Naive thymus-derived CD4-positive, alpha-beta T cell (primary cell): ENCODE data around the gene GGA1. TPM values are rescaled to one million over a fixed set of nuclear protein-coding genes. Genes with fewer than 3 reads are reported as not detected.
A peak's percentile ranks its signal among the peaks of the same experiment; 100 is the strongest.

ENCODE experiments used
- ATAC-seq: fragments of 150-1000 bp; cut with Tn5 transposase; 2 replicates; pipeline ENCODE4 v1.10.0; 2021; ENCODE audit warnings: mild to moderate bottlenecking, moderate library complexity
- CTCF ChIA-PET: fragments of 350-600 bp; sonication (Branson Sonifier 250); formaldehyde crosslinking; loops from one replicate; lab custom pipeline; 2021; ENCODE audit warnings: antibody characterized with exemption; lab: Charles Lee
- POLR2A ChIA-PET: fragments of 350-600 bp; sonication (Branson Sonifier 250); formaldehyde crosslinking; loops from one replicate; lab custom pipeline; 2021; ENCODE audit warnings: antibody characterized with exemption, inconsistent platforms; lab: Charles Lee
- DNase-seq, 9 donors: peaks; one replicate each; pipeline versions ENCODE4 v3.0.0 to v3.0.0-alpha.2; 2020 to 2022; ENCODE audit warnings: mixed read lengths in 1 of 9
- H3K27ac ChIP-seq: one replicate; pipeline ENCODE4 v1.7.0; 2013; ENCODE audit warnings: mild to moderate bottlenecking, low read depth, low read length, moderate library complexity
- H3K27me3 ChIP-seq, 2 donors: one replicate each; pipeline ENCODE4 v1.7.0; 2013; ENCODE audit warnings: low read length in 2 of 2, mild to moderate bottlenecking in 2 of 2, moderate library complexity in 2 of 2; ENCODE audit not compliant: control insufficient read depth in 2 of 2, insufficient read depth in 2 of 2
- H3K36me3 ChIP-seq, 3 experiments: 1 replicate in 2 of 3; 2 replicates in 1 of 3; pipeline ENCODE4 v1.7.0; 2013; ENCODE audit warnings: low read length in 3 of 3, mild to moderate bottlenecking in 3 of 3, moderate library complexity in 1 of 3; ENCODE audit not compliant: insufficient read depth in 3 of 3, control insufficient read depth in 2 of 3
- H3K4me1 ChIP-seq, 2 donors: one replicate each; pipeline ENCODE4 v1.7.0; 2013; ENCODE audit warnings: low read length in 2 of 2, mild to moderate bottlenecking in 2 of 2, moderate library complexity in 1 of 2; ENCODE audit not compliant: control insufficient read depth in 2 of 2, insufficient read depth in 2 of 2
- H3K4me3 ChIP-seq: 2 replicates; pipeline ENCODE4 v1.7.0; 2013; ENCODE audit warnings: mild to moderate bottlenecking, low read length
- H3K9me3 ChIP-seq, 3 experiments: 1 replicate in 2 of 3; 2 replicates in 1 of 3; pipeline ENCODE4 v1.7.0; 2013; ENCODE audit warnings: low read length in 3 of 3; ENCODE audit not compliant: control insufficient read depth in 2 of 3
- H3K27ac Mint-ChIP-seq, 9 donors: one replicate each; pipeline ENCODE4 v1.8.0; 2020 to 2022; ENCODE audit warnings: mixed read lengths in 9 of 9, mild to moderate bottlenecking in 8 of 9, moderate library complexity in 5 of 9, inconsistent platforms in 2 of 9
- H3K27me3 Mint-ChIP-seq, 5 donors: one replicate each; pipeline ENCODE4 v1.8.0; 2021 to 2022; ENCODE audit warnings: mixed read lengths in 5 of 5, mild to moderate bottlenecking in 1 of 5
- H3K36me3 Mint-ChIP-seq, 5 donors: one replicate each; pipeline ENCODE4 v1.8.0; 2020 to 2022; ENCODE audit warnings: mixed read lengths in 5 of 5, mild to moderate bottlenecking in 3 of 5, inconsistent platforms in 1 of 5
- H3K4me1 Mint-ChIP-seq, 7 donors: one replicate each; pipeline ENCODE4 v1.8.0; 2020 to 2022; ENCODE audit warnings: mixed read lengths in 7 of 7, mild to moderate bottlenecking in 3 of 7, inconsistent platforms in 1 of 7
- H3K4me3 Mint-ChIP-seq, 10 donors: one replicate each; pipeline ENCODE4 v1.8.0; 2020 to 2022; ENCODE audit warnings: mild to moderate bottlenecking in 10 of 10, mixed read lengths in 10 of 10, moderate library complexity in 6 of 10, inconsistent platforms in 2 of 10
- H3K9me3 Mint-ChIP-seq, 11 donors: one replicate each; pipeline ENCODE4 v1.8.0; 2020 to 2022; ENCODE audit warnings: mixed read lengths in 11 of 11, mild to moderate bottlenecking in 4 of 11, inconsistent platforms in 1 of 11, moderate library complexity in 1 of 11
- intact Hi-C, 2 donors: fragments of 100-400 bp; cut with micrococcal nuclease; formaldehyde crosslinking; loops; one replicate each; pipeline ENCODE4 v1.15.1; 2023
- polyA plus RNA-seq, 2 donors: library from polyadenylated mRNA; unstranded; fragments of 300-500 nt; fragmentation: Illumina TruSeq; gene quantifications; one replicate each; pipeline ENCODE4 v1.2.3, GENCODE V29; 2021
- total RNA-seq, 6 experiments: library from RNA in 5 of 6; stranded (reverse) in 5 of 6; gene quantifications; 1 replicate in 5 of 6; 2 replicates in 1 of 6; pipeline ENCODE4 v1.2.3 and lab custom pipeline; 2021 to 2026

GGA1 gene
- total and polyA plus RNA-seq, 7 experiments from 2014 or later, result 20.8 to 124 (median 87.2) TPM

DNA sequence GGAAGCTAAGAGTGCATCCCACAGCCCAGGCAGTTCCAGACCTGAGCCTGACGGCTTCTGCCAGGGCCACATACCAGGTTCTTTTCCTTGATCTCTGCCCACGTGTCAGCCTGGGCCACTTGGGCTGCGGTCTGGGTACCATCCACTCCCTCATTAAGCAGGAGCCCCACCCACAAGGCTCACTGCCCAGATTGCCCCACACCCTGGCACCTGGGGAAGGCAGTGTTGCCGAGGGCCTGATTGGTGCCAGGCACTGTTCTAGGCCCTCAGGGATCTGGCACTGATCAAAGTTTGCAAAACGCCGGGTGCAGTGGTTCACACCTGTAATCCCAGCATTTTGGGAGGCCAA lies 15.4 kb downstream of the GGA1 start:
- H3K9me3 ChIP-seq, result no peaks in the 10 kb centered on the region
- intact Hi-C loops, result loop anchor here in 1 of 2 donors (5.0 kb wide), 1 partner anchor 343 kb away; no protein-coding TSS in a partner anchor
- no peak for DNase-seq
- Mint-ChIP-seq H3K4me1 (peaks cover 29 to 60% (median 43%) of the 10 kb centered on the region in 7 donors), H3K36me3 (peaks cover 0 to 10% (median 3%) of the 10 kb centered on the region in 5 donors), H3K27ac (peak overlapping the region in 7 of 9 donors; percentile 90 to 99 (median 94)), H3K27me3 (no peaks in the 10 kb centered on the region), H3K9me3 (no peaks in the 10 kb centered on the region), H3K4me3 (peak overlapping the region in 4 of 10 donors; percentile 53 to 71 (median 60))
- POLR2A ChIA-PET, result interaction anchor here (0.6 to 7.6 kb wide), 5 partner anchors 16 to 59 kb away, joined by 3 to 135 read pairs (median 5); partner anchors contain the start of gene SH3BP1
- no peaks in the 10 kb centered on the region for H3K27me3 ChIP-seq
- peaks cover 0 to 43% (median 4%) of the 10 kb centered on the region in 3 experiments for H3K36me3 ChIP-seq
- peaks cover 46 to 58% of the 10 kb centered on the region in 2 donors for H3K4me1 ChIP-seq
- no peak overlapping the region for H3K4me3 ChIP-seq
- no peak for ATAC-seq
- CTCF ChIA-PET, result interaction anchor here (0.6 to 20.3 kb wide), 4 partner anchors 7 to 34 kb away, joined by 3 to 292 read pairs (median 4); partner anchors contain the start of genes PDXP and SH3BP1
- H3K27ac ChIP-seq, result peak overlapping the region; percentile 60

GRCh38 chr22:37624876-37625275 lies 16.2 kb downstream of the GGA1 start:
- H3K36me3 Mint-ChIP-seq, result peaks cover 0 to 10% (median 3%) of the 10 kb centered on the region in 5 donors
- intact Hi-C loops, result loop anchor here in 1 of 2 donors (5.0 kb wide), 2 partner anchors 122 to 342 kb away; no protein-coding TSS in a partner anchor
- H3K4me1 Mint-ChIP-seq, result peaks cover 29 to 64% (median 44%) of the 10 kb centered on the region in 7 donors
- CTCF ChIA-PET, result interaction anchor here (1.2 to 20.3 kb wide), 4 partner anchors 15 to 59 kb away, joined by 4 to 292 read pairs (median 8); partner anchors contain the start of gene SH3BP1
- Histone ChIP-seq H3K27me3 (no peaks in the 10 kb centered on the region), H3K4me1 (peaks cover 46 to 59% of the 10 kb centered on the region in 2 donors), H3K27ac (peak overlapping the region; percentile 79), H3K4me3 (no peak overlapping the region), H3K36me3 (peaks cover 0 to 43% (median 4%) of the 10 kb centered on the region in 3 experiments), H3K9me3 (no peaks in the 10 kb centered on the region)
- DNase-seq, result no peak
- H3K4me3 Mint-ChIP-seq, result peak overlapping the region in 5 of 10 donors; percentile 15 to 80 (median 45)
- H3K9me3 Mint-ChIP-seq, result no peaks in the 10 kb centered on the region
- H3K27ac Mint-ChIP-seq, result peak overlapping the region; percentile 70 to 95 (median 90)
- ATAC-seq, result no peak
- POLR2A ChIA-PET, result interaction anchor here (0.7 to 7.6 kb wide), 7 partner anchors 9 to 61 kb away, joined by 3 to 135 read pairs (median 9); partner anchors contain the start of genes GGA1, NOL12 and SH3BP1
- no peaks in the 10 kb centered on the region for H3K27me3 Mint-ChIP-seq

GRCh38 chr22:37625737-37626136 lies 17.1 kb downstream of the GGA1 start:
- POLR2A ChIA-PET, result interaction anchor here (0.6 to 7.6 kb wide), 8 partner anchors 15 to 74 kb away, joined by 3 to 135 read pairs (median 12); partner anchors contain the start of genes GGA1, NOL12, PDXP and SH3BP1
- Mint-ChIP-seq H3K4me1 (peaks cover 29 to 64% (median 44%) of the 10 kb centered on the region in 7 donors), H3K27ac (peak overlapping the region in 8 of 9 donors; percentile 46 to 94 (median 88)), H3K36me3 (peaks cover 0 to 8% (median 3%) of the 10 kb centered on the region in 5 donors), H3K9me3 (no peaks in the 10 kb centered on the region), H3K27me3 (no peaks in the 10 kb centered on the region), H3K4me3 (peak overlapping the region in 4 of 10 donors; percentile 18 to 84 (median 56))
- CTCF ChIA-PET, result interaction anchor here (0.6 to 20.3 kb wide), 6 partner anchors 14 to 220 kb away, joined by 4 to 292 read pairs (median 4); partner anchors contain the start of gene SH3BP1
- H3K27ac ChIP-seq, result peak overlapping the region; percentile 79
- H3K4me1 ChIP-seq, result peaks cover 46 to 59% of the 10 kb centered on the region in 2 donors
- no peaks in the 10 kb centered on the region for H3K9me3 ChIP-seq
- intact Hi-C loops, result loop anchor here in 1 of 2 donors (5.0 kb wide), 1 partner anchor 122 kb away; no protein-coding TSS in a partner anchor
- H3K36me3 ChIP-seq, result peaks cover 0 to 40% (median 2%) of the 10 kb centered on the region in 3 experiments
- ATAC-seq, result no peak
- no peaks in the 10 kb centered on the region for H3K27me3 ChIP-seq
- no peak overlapping the region for H3K4me3 ChIP-seq
- DNase-seq, result no peak

GRCh38 chr22:37626144-37626543 lies 17.5 kb downstream of the GGA1 start:
- Mint-ChIP-seq H3K36me3 (peaks cover 0 to 8% (median 3%) of the 10 kb centered on the region in 5 donors), H3K4me3 (peak overlapping the region in 6 of 10 donors; percentile 32 to 84 (median 72)), H3K27me3 (no peaks in the 10 kb centered on the region), H3K9me3 (no peaks in the 10 kb centered on the region), H3K4me1 (peaks cover 29 to 65% (median 45%) of the 10 kb centered on the region in 7 donors), H3K27ac (peak overlapping the region in 8 of 9 donors; percentile 13 to 94 (median 90))
- H3K27ac ChIP-seq, result peak overlapping the region; percentile 79
- H3K9me3 ChIP-seq, result no peaks in the 10 kb centered on the region
- no peaks in the 10 kb centered on the region for H3K27me3 ChIP-seq
- intact Hi-C loops, result loop anchor here in 1 of 2 donors (5.0 kb wide), 1 partner anchor 121 kb away; no protein-coding TSS in a partner anchor
- no peak overlapping the region for H3K4me3 ChIP-seq
- H3K4me1 ChIP-seq, result peaks cover 46 to 59% of the 10 kb centered on the region in 2 donors
- POLR2A ChIA-PET, result interaction anchor here (0.6 to 7.6 kb wide), 8 partner anchors 14 to 74 kb away, joined by 3 to 135 read pairs (median 12); partner anchors contain the start of genes GGA1, NOL12, PDXP and SH3BP1
- ATAC-seq, result no peak
- DNase-seq, result no peak
- H3K36me3 ChIP-seq, result peaks cover 0 to 41% (median 0%) of the 10 kb centered on the region in 3 experiments
- CTCF ChIA-PET, result interaction anchor here (0.6 to 20.3 kb wide), 7 partner anchors 14 to 220 kb away, joined by 4 to 292 read pairs (median 4); partner anchors contain the start of gene SH3BP1

GRCh38 chr22:37626556-37627075 lies 18.0 kb downstream of the GGA1 start:
- ChIA-PET CTCF (interaction anchor here (0.6 to 20.3 kb wide), 9 partner anchors 9 to 163 kb away, joined by 3 to 292 read pairs (median 4); partner anchors contain the start of genes GGA1, PDXP and SH3BP1), POLR2A (interaction anchor here (0.6 to 7.6 kb wide), 12 partner anchors 13 to 63 kb away, joined by 3 to 135 read pairs (median 8); partner anchors contain the start of genes GGA1, NOL12, PDXP and SH3BP1)
- DNase-seq (no peak), ATAC-seq (no peak)
- intact Hi-C loops, result loop anchor here (1.0 to 5.0 kb wide), 3 partner anchors 12 to 121 kb away; partner anchors contain the start of gene NOL12 (in 1 of the 2)
- Histone ChIP-seq H3K27ac (peak overlapping the region; percentile 79), H3K27me3 (no peaks in the 10 kb centered on the region), H3K36me3 (peaks cover 0 to 41% (median 0%) of the 10 kb centered on the region in 3 experiments), H3K9me3 (no peaks in the 10 kb centered on the region), H3K4me3 (peak overlapping the region; percentile 43), H3K4me1 (peaks cover 49 to 59% of the 10 kb centered on the region in 2 donors)
- no peaks in the 10 kb centered on the region for H3K27me3 Mint-ChIP-seq
- peak overlapping the region; percentile 86 to 94 (median 91) for H3K27ac Mint-ChIP-seq
- peaks cover 29 to 68% (median 47%) of the 10 kb centered on the region in 7 donors for H3K4me1 Mint-ChIP-seq
- peak overlapping the region; percentile 66 to 84 (median 77) for H3K4me3 Mint-ChIP-seq
- H3K36me3 Mint-ChIP-seq, result peaks cover 0 to 8% (median 3%) of the 10 kb centered on the region in 5 donors
- no peaks in the 10 kb centered on the region for H3K9me3 Mint-ChIP-seq
